ENCODE results near the gene ZNF215. TPM values are rescaled to one million over a fixed set of nuclear protein-coding genes. Genes with fewer than 3 reads are reported as not detected.

Gene ZNF215
- total RNA-seq, 2 donors from 2014 or later: 4.9 to 7.3 TPM

DNA sequence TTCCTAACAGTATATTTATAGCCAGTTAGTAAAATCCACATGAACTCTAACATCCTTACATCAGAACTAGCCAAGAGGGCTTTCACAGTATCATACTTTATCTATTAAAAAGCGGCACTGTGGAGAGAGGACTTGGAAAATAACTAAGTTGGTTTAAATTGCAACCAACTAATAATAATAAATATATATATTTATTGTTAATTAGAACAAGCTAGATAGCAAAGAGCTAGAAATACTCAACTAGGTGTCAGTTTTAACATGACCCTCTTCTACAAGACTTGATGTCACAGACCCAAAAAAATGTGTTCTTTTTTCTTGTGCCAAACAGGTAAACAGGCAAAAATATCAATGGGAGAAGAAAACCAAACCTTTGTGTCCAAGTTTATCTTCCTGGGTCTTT lies 5.5 kb upstream of the ZNF215 start, which contains the start of gene OR2D3:
Gene OR2D3 (plus strand): TSS at position 301 of the 400 bp plus-strand sequence. CDS start 0 bp downstream, at position 301.
- peaks cover 2% of the 10 kb centered on the region for H3K4me1 ChIP-seq
- H3K27me3 ChIP-seq: no peaks in the 10 kb centered on the region
- no peak within 1 kb of the TSS for H3K27ac ChIP-seq
- DNase-seq (no peak), ATAC-seq (no peak)
- intact Hi-C loops (cut with DNase I): no loop called here
- H3K9me3 ChIP-seq: no peaks in the 10 kb centered on the region
- no peak within 1 kb of the TSS for H3K4me3 ChIP-seq
- H3K36me3 ChIP-seq (replicated peaks in 1 of 2; ENCODE audit: insufficient read depth in 1 of 2, low read depth in 2 of 2): no peaks in the 10 kb centered on the region
- no peak for TF ChIP-seq POLR2A (IDR thresholded peaks at IDR 0.05)
- WGBS, 2 donors: 88 to 93% methylated on average over 1 of the region's 1 CpG

DNA sequence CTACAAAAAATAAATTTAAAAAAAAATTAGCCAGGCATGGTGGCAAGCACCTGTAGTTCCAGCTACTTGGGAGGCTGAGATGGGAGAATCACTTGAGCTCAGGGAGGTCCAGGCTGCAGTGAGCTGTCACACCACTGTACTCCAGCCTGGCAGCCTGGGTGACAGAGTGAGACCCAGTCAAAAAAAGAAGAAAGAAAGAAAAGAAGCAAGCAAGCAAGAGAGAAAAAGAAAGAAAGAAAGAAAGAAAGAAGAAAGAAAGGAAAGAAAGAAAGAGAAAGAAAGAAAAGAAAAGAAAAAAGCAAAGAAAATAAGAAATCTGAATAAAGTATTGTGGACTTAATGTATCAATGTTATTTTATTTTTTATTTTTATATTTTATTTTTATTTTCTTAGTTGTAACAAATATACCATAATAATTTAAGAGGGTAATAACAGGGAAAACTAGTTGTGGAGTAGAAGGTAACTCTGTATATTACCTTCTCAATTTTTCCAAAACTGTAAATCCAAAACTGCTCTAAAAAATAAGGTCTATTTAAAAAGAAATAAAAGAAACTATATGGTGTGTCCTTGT lies 1.1 kb upstream of the ZNF215 start:
- DNase-seq (no peak), ATAC-seq (no peak)
- Histone ChIP-seq H3K36me3 (replicated peaks in 1 of 2; ENCODE audit: insufficient read depth in 1 of 2, low read depth in 2 of 2) (no peaks in the 10 kb centered on the region), H3K9me3 (no peaks in the 10 kb centered on the region), H3K4me1 (peaks cover 10% of the 10 kb centered on the region), H3K27ac (peak overlapping the region in 1 of 4 donors; percentile 59), H3K27me3 (no peaks in the 10 kb centered on the region), H3K4me3 (no peak overlapping the region)
- TF ChIP-seq, protein P1, sequence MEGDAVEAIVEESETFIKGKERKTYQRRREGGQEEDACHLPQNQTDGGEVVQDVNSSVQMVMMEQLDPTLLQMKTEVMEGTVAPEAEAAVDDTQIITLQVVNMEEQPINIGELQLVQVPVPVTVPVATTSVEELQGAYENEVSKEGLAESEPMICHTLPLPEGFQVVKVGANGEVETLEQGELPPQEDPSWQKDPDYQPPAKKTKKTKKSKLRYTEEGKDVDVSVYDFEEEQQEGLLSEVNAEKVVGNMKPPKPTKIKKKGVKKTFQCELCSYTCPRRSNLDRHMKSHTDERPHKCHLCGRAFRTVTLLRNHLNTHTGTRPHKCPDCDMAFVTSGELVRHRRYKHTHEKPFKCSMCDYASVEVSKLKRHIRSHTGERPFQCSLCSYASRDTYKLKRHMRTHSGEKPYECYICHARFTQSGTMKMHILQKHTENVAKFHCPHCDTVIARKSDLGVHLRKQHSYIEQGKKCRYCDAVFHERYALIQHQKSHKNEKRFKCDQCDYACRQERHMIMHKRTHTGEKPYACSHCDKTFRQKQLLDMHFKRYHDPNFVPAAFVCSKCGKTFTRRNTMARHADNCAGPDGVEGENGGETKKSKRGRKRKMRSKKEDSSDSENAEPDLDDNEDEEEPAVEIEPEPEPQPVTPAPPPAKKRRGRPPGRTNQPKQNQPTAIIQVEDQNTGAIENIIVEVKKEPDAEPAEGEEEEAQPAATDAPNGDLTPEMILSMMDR (IDR thresholded peaks at IDR 0.05): no peak
- intact Hi-C loops (cut with DNase I): no loop called here

DNA sequence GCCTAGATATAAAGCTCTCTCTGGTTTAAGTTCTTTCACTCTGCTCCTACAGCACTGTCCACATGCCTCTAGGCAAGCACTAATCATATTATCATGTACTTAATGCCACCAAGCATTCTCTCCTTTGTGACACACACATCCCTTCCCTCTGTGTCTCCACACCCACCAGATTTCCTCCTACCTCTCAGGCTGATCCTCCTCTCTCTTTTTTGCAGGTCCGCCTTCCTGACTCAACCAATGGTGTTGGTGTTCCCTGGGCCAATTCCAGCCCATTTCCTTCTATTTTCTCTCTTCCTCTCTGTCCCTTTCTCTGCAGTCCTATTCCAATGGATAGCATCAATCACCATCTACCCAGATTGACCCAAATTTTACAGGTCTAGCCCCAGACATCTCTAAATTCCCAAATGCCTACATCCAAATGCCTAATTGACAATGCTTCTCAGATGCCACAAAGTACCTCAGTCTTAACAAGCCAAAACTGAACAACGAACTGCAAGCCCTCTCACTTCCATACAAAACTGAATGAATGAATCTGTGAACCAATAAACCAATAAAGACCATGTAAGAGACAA lies 504 bp upstream of the ZNF215 start:
- intact Hi-C loops (cut with DNase I): no loop called here
- TF ChIP-seq, protein P1 (IDR thresholded peaks at IDR 0.05): no peak
- no peak for TF ChIP-seq POLR2A (IDR thresholded peaks at IDR 0.05)
- peak overlapping the region in 1 of 2 donors; percentile 39 for H3K4me3 ChIP-seq
- 58% methylated on average over 2 of the region's 2 CpGs for WGBS, 2 donors
- H3K4me1 ChIP-seq: peaks cover 10% of the 10 kb centered on the region
- H3K27ac ChIP-seq: peak overlapping the region in 1 of 4 donors; percentile 59
- no peaks in the 10 kb centered on the region for H3K9me3 ChIP-seq
- DNase-seq (no peak), ATAC-seq (no peak)
- H3K36me3 ChIP-seq (replicated peaks in 1 of 2; ENCODE audit: insufficient read depth in 1 of 2, low read depth in 2 of 2): no peaks in the 10 kb centered on the region
- no peaks in the 10 kb centered on the region for H3K27me3 ChIP-seq

DNA sequence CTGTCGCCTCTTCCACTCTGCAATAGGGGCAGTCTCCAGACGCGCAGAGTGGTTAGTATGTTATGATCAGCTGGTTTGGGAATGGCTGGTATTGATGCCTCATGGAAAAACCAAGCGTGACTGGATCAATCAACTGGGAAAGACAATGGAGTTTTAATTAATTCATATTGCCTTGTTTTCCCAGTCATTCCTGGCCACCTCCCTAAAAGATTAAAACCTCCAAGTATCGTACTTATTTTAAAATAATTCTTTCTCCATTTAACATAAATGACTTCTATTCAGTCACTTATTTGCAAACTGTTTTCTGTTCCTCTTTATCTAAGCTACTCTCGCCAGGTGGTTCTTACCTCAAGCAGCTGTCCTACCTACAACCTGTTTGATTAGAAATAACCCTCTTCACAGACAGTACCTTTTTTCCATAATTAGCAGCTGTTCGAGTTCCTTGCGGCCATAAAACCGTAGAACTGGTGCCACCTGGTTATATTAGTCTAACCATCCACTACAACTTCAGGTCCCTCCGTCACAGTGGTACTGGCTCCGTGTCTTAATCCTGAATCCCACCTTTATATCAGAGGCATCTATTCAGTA lies 898 bp downstream of the ZNF215 start:
- Histone ChIP-seq H3K27ac (peak overlapping the region in 3 of 4 donors; percentile 58 to 70 (median 59)), H3K36me3 (replicated peaks in 1 of 2; ENCODE audit: insufficient read depth in 1 of 2, low read depth in 2 of 2) (no peaks in the 10 kb centered on the region), H3K4me3 (peak overlapping the region; percentile 39 to 68), H3K27me3 (no peaks in the 10 kb centered on the region), H3K4me1 (peaks cover 10% of the 10 kb centered on the region), H3K9me3 (no peaks in the 10 kb centered on the region)
- DNase-seq: no peak
- 4 to 5% methylated on average over 11 of the region's 11 CpGs for WGBS, 2 donors
- intact Hi-C loops (cut with DNase I): no loop called here
- ATAC-seq: no peak
- TF ChIP-seq, protein P1 (IDR thresholded peaks at IDR 0.05): no peak
- no peak for TF ChIP-seq POLR2A (IDR thresholded peaks at IDR 0.05)

DNA sequence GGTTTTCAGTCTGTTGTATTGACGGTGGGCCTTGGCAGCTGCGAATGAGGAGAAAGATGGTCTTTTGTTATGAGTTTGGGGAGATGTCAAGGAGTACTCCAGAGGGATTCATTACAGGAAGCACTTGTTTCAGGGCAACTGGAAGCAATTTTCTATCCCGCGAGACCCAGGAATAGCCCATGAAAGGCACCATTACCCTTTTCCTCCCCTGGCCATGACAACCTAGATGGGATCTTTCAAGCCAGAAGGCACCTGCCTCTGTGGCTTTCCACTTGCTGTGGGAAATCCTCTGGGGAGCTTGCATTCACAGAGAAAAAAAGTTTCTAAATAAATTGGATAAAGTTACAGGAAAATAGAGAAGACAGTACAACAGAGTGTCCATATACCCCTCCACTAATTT lies 2.7 kb downstream of the ZNF215 start:
- Histone ChIP-seq H3K27me3 (no peaks in the 10 kb centered on the region), H3K9me3 (no peaks in the 10 kb centered on the region), H3K4me1 (peaks cover 10% of the 10 kb centered on the region), H3K27ac (no peak overlapping the region), H3K4me3 (no peak overlapping the region), H3K36me3 (replicated peaks in 1 of 2; ENCODE audit: insufficient read depth in 1 of 2, low read depth in 2 of 2) (no peaks in the 10 kb centered on the region)
- TF ChIP-seq POLR2A (IDR thresholded peaks at IDR 0.05): no peak
- TF ChIP-seq, protein P1 (IDR thresholded peaks at IDR 0.05): no peak
- no peak for DNase-seq
- no peak for ATAC-seq
- intact Hi-C loops (cut with DNase I): no loop called here
- WGBS, 2 donors: 71 to 73% methylated on average over 4 of the region's 4 CpGs

All from body of pancreas (tissue), 4 donors.